K562 (cell line): Measurements from ENCODE around the gene MCM5. TPM values are rescaled to one million over a fixed set of nuclear protein-coding genes. Genes with fewer than 3 reads are reported as not detected.
A peak's percentile ranks its signal among the peaks of the same experiment; 100 is the strongest.

Experiments
- BRD9 ChIP-seq: fragments of 450-650 bp; IDR thresholded peaks from 2 replicates; pipeline ENCODE4 v1.6.1; 2018; ENCODE audit warnings: low read depth; ENCODE audit not compliant: partially characterized antibody
- CEBPZ ChIP-seq: fragments of 150-350 bp; IDR thresholded peaks from 2 replicates; pipeline ENCODE4 v1.6.1; 2014; ENCODE audit warnings: low read depth, mild to moderate bottlenecking, low read length, borderline replicate concordance
- E2F3 ChIP-seq: fragments of 250-450 bp; sonication (Bioruptor Pico); IDR thresholded peaks from 2 replicates; pipeline ENCODE4 v1.4.0; 2020; ENCODE audit warnings: mild to moderate bottlenecking
- E2F8 ChIP-seq: fragments of 450-650 bp; IDR thresholded peaks from 2 replicates; pipeline ENCODE4 v1.7.1; 2018; ENCODE audit warnings: mild to moderate bottlenecking, low read depth; ENCODE audit not compliant: partially characterized antibody
- ETV5 ChIP-seq: sonication (generic); formaldehyde crosslinking; IDR thresholded peaks from 2 replicates; pipeline ENCODE4 v1.4.0; 2020; ENCODE audit warnings: low read depth, mild to moderate bottlenecking, missing genetic modification reagents
- HDAC1 ChIP-seq, 2 experiments: fragments of 450-650 bp; IDR thresholded peaks; 2 replicates each; pipeline ENCODE4 v1.6.1; 2016 to 2017; ENCODE audit warnings: inconsistent platforms in 1 of 2, mild to moderate bottlenecking in 1 of 2, moderate library complexity in 1 of 2
- MED1 ChIP-seq: sonication (generic); formaldehyde crosslinking; IDR thresholded peaks from 2 replicates; pipeline ENCODE4 v1.8.1; 2023; ENCODE audit warnings: missing genetic modification reagents, borderline replicate concordance
- NCOA1 ChIP-seq: fragments of 450-650 bp; IDR thresholded peaks from 2 replicates; pipeline ENCODE4 v1.6.1; 2016; ENCODE audit warnings: low read depth
- PURB ChIP-seq: sonication (generic); formaldehyde crosslinking; IDR thresholded peaks from 2 replicates; pipeline ENCODE4 v1.9.0; 2021; ENCODE audit warnings: low read depth, mild to moderate bottlenecking, missing genetic modification reagents
- RBFOX2 ChIP-seq: fragments of 200-400 bp; formaldehyde crosslinking; IDR thresholded peaks from 2 replicates; pipeline ENCODE4 v1.6.1; 2017; ENCODE audit warnings: low read depth, mild to moderate bottlenecking, low read length, moderate library complexity
- TEAD4 ChIP-seq, 2 experiments: sonication (generic) in 1 of 2; formaldehyde crosslinking in 1 of 2; IDR thresholded peaks; 2 replicates each; pipeline versions ENCODE4 v1.6.1 to v1.8.0; 2012 to 2022; ENCODE audit warnings: borderline replicate concordance in 1 of 2, inconsistent platforms in 1 of 2, low read length in 1 of 2, mild to moderate bottlenecking in 1 of 2, missing genetic modification reagents in 1 of 2
- USF1 ChIP-seq: sonication (generic); formaldehyde crosslinking; IDR thresholded peaks from 2 replicates; pipeline ENCODE4 v1.9.0; 2022; ENCODE audit warnings: mild to moderate bottlenecking, missing genetic modification reagents
- ZBTB33 ChIP-seq: sonication (generic); formaldehyde crosslinking; IDR thresholded peaks from 2 replicates; pipeline ENCODE4 v1.8.1; 2023; ENCODE audit warnings: mild to moderate bottlenecking, missing genetic modification reagents
- ZNF696 ChIP-seq: fragments of 250-450 bp; sonication (Bioruptor Pico); conservative IDR thresholded peaks from 2 replicates; pipeline ENCODE4 v1.4.0; 2020; ENCODE audit warnings: mild to moderate bottlenecking, moderate library complexity
- polyA plus RNA-seq, 8 experiments: library from polyadenylated mRNA; depleted of rRNA in 4 of 8; stranded (reverse) in 5 of 8; unstranded in 3 of 8; fragments of >200 nt; fragmentation: Nextera tagmentation in 2 of 8; fragmentation: Illumina TruSeq in 1 of 8; extraction: Ambion mirVana in 2 of 8; extraction: Trizol in 1 of 8; gene quantifications; 2 replicates each; pipeline versions ENCODE4 v1.2.1 to v1.2.3, GENCODE V29; 2011 to 2014; ENCODE audit warnings: inconsistent platforms in 1 of 8, missing spikeins in 1 of 8
- total RNA-seq, 7 experiments: library from RNA; depleted of rRNA in 6 of 7; stranded (reverse); fragments of >200 nt in 6 of 7; fragmentation: Illumina TruSeq in 2 of 7; extraction: Trizol in 2 of 7; gene quantifications; 2 replicates each; pipeline versions ENCODE4 v1.2.1 to v1.2.3, GENCODE V29; 2011 to 2021; ENCODE audit warnings: low replicate concordance in 1 of 7
- TF ChIP-seq, protein P1 (sequence below): fragments of 250-450 bp; sonication (Bioruptor Pico); IDR thresholded peaks from 2 replicates; pipeline ENCODE4 v1.8.0; 2022; ENCODE audit warnings: inconsistent platforms, mild to moderate bottlenecking, moderate library complexity, borderline replicate concordance

Gene MCM5
- total and polyA plus RNA-seq, 9 of the 15 experiments (the other 6 are each of a cell fraction or from before 2014, with no cell fraction given): 5.6 to 180 (median 66.1) TPM

DNA sequence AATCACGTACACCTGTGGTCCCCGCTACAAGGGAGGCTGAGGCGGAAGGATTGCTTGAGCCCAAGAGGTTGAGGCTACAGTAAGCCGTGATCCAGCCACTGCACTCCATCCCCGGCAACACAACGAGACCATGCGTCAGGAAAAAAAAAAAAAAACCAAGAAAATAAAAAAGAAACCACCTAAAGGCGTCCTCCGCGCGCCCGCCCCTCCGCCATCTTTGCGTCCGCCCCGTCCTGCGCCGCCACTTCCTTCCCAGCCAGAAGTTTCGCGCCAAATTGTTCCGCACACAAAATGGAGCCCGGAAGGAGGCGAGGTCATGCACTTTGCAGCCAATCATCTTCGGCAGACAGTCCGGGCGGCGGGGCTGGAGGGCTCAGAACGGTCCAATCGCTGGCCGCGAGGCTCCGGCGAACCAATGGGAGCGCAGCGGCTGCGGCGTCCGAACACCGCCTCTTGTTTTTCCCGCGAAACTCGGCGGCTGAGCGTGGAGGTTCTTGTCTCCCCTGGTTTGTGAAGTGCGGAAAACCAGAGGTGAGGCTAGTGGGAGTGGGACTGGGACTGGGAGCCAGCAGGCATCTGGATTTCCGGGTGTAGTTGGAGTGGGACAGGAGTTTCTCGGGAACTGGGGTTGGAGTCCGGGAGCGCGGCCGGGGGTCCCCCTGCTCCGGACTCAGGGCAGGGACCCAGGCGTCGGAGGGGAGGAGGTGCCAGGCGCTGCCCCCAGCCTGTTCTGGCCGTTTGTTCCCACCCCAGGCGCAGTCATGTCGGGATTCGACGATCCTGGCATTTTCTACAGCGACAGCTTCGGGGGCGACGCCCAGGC, at the start of gene MCM5 (continued):
- TF ChIP-seq, protein P1, sequence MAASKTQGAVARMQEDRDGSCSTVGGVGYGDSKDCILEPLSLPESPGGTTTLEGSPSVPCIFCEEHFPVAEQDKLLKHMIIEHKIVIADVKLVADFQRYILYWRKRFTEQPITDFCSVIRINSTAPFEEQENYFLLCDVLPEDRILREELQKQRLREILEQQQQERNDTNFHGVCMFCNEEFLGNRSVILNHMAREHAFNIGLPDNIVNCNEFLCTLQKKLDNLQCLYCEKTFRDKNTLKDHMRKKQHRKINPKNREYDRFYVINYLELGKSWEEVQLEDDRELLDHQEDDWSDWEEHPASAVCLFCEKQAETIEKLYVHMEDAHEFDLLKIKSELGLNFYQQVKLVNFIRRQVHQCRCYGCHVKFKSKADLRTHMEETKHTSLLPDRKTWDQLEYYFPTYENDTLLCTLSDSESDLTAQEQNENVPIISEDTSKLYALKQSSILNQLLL (CRISPR knock-in tag): no peak
- TF ChIP-seq TEAD4 (IDR thresholded peaks at IDR 0.05; ENCODE audit: low read length) (peak; percentile 68; the same call in 1 of the 2 replicates), TEAD4 (CRISPR knock-in tag; IDR thresholded peaks at IDR 0.05; ENCODE audit: borderline replicate concordance) (no peak), E2F8 (peak; percentile 100), HDAC1 (IDR thresholded peaks at IDR 0.05) (peak in 1 of 2 experiments; percentile 80; a peak in 2 of 4 replicates), USF1 (CRISPR knock-in tag) (no peak), ZBTB33 (CRISPR knock-in tag) (0 out of 2 replicates have a peak, but pooled peaks have one; percentile 12), RBFOX2 (peak; percentile 91), CEBPZ (peak; percentile 59; the same call in 1 of the 2 replicates), NCOA1 (0 out of 2 replicates have a peak, but pooled peaks have one; percentile 20), BRD9 (peak; percentile 49), PURB (CRISPR knock-in tag) (no peak), E2F3 (CRISPR knock-in tag) (peak; percentile 86; the same call in 1 of the 2 replicates), MED1 (no peak), ETV5 (CRISPR knock-in tag) (peak; percentile 68; the same call in 1 of the 2 replicates), ZNF696 (CRISPR knock-in tag) (no peak)
